ENCODE results near the gene PSEN2.
"Not testable (repeated sequence)": the region's sequence is repeated elsewhere in the genome, so short reads cannot be mapped to it uniquely, and the experiment has no call there.

GRCh38 chr1:226835396-226835795, 35.0 kb upstream of the PSEN2 start:
- TF ChIP-seq, protein P1, sequence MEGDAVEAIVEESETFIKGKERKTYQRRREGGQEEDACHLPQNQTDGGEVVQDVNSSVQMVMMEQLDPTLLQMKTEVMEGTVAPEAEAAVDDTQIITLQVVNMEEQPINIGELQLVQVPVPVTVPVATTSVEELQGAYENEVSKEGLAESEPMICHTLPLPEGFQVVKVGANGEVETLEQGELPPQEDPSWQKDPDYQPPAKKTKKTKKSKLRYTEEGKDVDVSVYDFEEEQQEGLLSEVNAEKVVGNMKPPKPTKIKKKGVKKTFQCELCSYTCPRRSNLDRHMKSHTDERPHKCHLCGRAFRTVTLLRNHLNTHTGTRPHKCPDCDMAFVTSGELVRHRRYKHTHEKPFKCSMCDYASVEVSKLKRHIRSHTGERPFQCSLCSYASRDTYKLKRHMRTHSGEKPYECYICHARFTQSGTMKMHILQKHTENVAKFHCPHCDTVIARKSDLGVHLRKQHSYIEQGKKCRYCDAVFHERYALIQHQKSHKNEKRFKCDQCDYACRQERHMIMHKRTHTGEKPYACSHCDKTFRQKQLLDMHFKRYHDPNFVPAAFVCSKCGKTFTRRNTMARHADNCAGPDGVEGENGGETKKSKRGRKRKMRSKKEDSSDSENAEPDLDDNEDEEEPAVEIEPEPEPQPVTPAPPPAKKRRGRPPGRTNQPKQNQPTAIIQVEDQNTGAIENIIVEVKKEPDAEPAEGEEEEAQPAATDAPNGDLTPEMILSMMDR (IDR thresholded peaks at IDR 0.05) = not testable (repeated sequence)
- not testable (repeated sequence) for TF ChIP-seq POLR2AphosphoS5, POLR2A, EP300 (IDR thresholded peaks at IDR 0.05)

All from upper lobe of left lung (tissue), 4 donors.